Measurements from ENCODE around the gene CCDC197.

CCDC197 gene

GRCh38 chr14:93962701-93963601 lies 34.1 kb upstream of the CCDC197 start:
- DNase-seq = no peak

DNA sequence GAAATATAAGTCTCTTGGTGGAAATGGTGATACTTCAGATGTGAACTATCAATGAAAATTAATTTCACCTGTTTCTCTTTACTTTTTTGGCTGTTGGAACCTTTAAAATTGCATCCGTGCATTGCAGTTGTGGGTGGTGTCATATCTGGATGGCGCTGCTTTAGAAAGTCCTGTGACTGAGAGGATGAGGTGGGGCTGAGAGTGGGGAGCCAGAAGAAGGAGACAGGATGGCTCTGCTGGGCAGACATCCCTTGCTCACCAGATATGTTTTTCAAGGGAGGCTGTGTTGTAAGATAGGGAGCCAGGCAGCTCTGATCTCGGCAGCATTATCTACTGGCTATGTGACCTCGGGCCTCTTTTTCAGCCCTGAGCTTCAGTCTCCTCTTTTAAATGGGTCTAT lies 33.4 kb upstream of the CCDC197 start:
- DNase-seq = no peak

DNA sequence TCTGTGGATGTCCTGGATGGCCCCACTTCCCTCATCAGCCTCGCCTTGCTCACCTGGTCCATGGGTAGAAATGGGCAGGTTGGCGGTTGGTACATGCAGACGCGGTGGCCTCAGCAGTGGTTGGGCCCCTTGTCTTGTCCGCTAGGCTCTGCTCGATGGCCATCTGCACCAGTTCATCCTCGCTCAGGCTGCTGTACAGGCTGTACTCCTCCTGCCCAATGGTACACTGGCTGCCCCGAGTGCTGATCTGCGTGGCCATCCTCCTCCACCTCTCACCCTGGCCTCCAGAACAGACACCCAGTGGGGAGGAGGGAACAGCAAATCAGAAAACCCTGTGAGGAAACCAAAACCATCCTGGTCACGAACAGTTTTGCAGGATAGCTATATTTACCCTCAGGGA lies 32.8 kb upstream of the CCDC197 start:
- DNase-seq = no peak

DNA sequence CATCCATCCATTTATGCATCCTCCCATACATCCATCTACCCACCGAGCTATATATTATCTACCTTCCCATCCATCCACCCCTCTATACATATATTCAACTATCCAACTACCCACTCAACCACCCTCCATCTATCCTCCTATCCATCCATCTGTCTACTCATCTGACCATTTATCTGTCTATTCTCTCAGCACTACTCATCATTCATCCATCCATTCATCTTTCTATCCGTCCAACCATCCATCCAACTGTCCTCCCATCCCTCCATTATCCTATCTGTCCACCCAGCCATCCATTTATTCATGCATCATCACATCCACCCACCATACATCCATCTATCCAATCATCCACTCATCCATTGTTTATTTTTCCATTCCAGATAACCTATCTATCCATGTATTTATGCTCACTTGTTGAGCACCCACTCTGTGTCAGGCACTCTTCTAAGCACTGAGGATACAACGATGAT lies 32.2 kb upstream of the CCDC197 start:
- no peak for DNase-seq

DNA sequence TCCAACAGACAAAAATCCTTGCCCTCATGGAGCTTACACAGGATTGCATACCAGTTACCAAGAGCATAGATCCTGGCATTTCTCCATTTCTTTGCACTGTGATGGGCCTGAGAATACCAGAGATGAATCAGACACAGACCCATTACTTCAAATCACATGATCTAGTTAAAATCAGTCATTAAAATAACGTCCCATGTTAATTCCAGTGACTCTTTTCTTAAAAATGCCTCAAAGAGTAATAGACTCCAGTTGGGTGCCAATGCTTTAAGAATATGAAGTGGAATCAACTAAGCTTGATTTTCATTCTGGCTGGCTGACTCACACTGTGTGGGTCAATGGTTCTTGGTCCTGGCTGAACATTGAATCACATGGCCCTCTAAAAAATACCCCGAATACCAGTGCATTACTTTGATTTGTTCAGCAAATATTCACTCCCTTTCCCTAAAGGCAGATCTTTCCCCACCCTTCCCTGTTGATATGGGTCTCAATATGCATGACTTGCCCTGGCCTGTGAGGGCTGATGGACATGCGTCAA lies 31.7 kb upstream of the CCDC197 start:
- no peak for DNase-seq

GRCh38 chr14:93965946-93966474 lies 31.1 kb upstream of the CCDC197 start:
- no peak for DNase-seq

DNA sequence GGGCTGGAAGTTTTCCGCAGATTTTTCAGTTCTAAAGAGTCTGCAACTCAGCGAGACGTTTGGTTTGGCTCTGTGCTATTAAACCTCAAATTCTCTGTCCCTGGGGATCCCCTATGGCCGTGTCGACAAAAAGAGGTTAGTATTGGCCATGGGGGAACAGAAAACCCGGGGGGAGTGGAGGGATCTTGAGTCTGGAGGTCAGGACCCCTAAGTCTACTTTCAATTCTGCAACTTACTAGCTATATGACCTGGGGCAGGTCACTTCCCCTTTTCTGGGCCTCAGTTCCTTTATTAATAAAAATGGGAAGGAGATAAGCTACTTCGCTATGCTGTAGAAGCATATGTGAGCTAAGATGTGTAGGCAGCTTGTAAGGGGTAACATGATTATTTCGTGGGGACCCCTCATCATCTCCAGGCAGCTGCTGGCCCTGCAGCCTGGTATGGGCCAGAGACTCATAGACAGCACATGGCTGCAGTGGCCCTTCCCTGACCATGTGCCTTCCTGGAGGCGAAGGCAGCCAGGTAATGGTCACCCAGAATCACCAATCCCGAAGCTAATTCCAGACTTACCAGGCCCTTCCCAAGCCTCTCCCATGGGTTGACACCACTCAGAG lies 29.4 kb upstream of the CCDC197 start:
- no peak for DNase-seq

- DNase-seq = peak; percentile 70 to 81
Observed at GRCh38 chr14:93969082-93969828, 27.8 kb upstream of the CCDC197 start.

DNA sequence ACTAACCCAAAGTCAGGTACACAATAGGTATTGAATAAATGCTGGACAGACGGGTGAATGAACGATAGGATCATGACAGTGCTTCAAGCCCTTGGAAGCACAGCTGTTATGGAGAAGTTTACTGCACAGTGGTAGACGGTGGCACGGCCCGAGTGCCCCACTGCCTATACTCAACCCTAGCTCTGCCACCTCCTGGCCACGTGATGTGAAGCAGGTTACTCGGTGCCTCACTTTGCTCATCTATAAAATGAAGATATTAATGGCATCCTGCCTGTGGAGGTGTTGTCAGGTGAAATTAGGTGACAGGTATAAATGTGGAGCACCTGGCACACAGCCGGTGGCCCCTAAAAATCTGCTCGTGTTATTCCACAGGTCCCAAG lies 26.5 kb upstream of the CCDC197 start:
- peak; percentile 84 to 90 for DNase-seq

DNA sequence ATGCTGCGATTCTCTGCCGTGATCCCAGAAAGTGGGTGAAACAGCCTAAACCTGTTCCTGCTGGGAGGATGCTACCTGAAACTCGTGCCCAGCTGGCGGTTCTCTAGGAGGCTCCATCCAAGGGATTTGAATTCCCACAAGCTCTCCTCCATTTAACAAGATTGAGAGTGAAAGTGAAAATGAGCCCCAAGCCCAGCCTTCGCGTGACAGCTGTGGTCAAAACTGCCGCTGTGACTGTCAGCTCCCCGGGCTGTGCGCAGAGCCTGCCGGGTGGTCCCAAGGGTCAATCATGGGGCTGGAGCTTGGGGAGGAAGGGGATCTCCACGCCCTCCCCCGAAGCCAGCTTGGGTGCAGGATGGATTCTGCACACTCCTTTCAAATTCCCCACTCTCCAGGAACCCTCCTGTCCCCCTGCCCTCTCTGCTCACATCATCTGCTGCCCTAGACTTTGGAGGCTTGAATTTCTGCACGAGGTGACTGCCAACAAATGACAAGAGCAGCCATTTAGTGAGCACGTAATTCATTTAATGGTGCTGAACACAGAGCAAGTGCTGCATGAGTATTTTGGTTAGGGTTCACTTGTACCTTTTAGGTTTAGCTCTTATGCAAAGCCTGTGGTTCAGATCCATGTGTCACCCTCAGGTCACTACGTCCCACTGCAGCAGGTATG lies 26.0 kb upstream of the CCDC197 start:
- peak; percentile 94 to 97 for DNase-seq

- DNase-seq = no peak
Observed at GRCh38 chr14:93971635-93972027, 25.5 kb upstream of the CCDC197 start.

- no peak for DNase-seq
Observed at GRCh38 chr14:93972618-93973205, 24.4 kb upstream of the CCDC197 start.

DNA sequence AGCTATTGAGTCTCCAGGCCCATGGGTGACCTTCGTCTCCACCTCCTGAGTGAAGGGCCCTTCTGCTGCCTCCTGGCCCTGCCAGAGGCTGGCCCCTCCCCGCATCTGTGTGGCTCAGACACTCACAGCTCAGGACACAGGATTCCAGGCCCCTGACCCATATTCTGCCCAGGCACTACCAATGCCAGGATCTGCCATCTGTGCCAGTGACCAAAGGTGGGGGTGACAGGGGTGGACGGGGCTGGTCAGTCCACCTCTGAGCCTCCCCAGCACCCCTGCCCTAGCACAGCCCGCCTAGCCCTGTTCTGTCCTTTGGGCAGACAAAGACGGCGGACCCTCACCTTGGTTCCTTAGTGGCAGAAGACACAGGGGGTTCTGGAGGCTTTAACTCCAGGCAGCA lies 23.5 kb upstream of the CCDC197 start:
- peak in 1 of 2 experiments; percentile 47 for DNase-seq

DNA sequence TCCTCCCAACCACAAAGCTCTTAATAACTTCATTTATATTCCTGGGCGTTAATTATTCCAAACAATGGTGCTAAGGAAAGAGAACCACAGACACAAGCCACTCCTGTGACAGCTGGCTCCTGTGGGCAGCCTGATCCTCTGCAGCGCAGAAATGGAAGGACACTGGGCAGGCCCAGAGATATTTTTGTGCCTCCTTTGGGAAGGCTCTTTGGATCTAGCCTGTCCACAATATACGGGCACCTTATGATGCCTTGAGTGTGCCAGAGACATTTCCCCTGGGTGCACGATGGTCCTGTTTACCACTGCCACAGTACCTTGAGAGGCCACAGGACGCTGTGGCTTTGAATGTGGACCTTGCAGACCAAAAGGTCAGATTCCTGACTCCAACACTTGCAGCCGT lies 22.8 kb upstream of the CCDC197 start:
- peak; percentile 67 to 72 for DNase-seq

DNA sequence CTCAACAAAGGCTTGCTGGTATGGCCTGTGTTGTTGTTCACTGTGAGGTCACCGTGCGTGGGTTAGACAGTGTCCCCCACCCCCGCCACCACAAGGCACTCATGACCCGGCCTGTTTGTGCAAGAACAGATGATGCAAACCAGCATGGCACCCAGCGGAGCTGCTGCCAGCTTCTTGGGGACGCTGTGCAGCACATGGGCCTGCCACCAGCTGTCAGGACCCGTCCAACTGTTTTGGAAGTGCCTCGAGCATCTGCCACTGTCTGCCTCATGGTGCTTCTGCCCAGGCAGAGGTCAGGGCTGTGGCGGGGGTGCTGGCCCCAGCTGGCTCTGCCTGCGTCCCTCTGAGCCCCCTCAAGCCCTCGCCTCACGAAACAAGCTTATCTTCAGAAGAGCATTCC lies 22.3 kb upstream of the CCDC197 start:
- DNase-seq = peak; percentile 97 to 99

DNA sequence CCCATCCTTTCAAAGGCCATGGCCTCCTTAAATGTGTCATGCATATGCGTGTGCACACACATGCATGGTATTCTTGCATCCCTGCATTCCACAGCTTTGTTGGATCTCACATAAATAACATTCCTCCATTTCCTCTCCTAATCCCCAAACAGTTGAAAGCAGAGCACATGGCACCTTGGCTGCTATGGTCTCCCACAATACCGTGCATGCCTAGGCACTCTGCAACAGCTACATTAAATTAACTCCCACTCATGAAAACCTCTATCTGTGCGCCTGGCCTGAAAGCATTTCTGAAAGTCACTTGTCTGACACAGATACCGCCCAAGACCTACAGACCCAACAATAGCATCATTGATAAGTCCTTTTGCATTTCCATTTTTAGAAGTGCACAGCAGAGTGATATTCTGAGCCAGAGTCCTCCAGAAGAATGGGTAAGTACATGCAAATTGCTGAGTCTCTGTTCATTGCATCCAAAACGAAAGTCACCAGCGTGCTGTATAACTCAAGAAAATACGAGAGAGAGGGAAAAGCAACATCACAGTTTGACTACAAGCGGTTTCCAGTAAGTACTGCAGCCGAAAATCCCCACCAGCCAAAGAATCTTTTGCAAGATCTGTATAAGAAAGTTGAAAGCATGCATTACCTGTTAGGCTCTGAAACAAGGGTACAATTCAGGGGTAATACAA lies 21.2 kb upstream of the CCDC197 start:
- no peak for DNase-seq

DNA sequence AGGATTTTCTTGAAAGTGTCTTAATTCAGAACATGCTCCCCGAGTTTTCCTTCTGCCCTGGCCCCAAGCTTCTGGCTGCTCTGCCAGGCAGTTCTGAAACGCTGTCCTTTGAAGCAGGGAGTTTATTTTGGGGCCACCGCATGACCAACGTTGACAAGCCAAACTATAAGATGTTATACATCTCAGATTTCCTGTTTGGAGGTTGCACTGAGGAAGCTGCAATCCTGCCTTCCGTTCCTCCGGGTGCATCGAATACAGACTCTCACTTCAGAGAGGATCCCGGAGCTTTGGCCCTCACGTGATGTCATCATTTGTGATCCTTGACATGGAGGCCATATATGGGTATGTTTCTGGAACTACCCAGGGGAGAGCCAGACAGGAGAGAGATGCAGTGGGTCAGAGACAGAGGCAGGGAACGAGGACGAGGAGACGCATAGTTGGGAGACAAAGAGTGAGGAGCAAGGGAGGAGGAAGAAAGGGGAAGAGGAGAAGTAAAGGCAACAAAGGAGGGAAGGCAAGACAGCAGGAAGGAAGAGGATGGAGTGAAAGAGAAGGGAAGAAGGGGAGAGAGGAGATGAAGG lies 20.5 kb upstream of the CCDC197 start, which contains the start of gene ASB2:
Gene ASB2, minus strand, starts transcription at position 94 of the 581 bp plus-strand sequence. CDS start 12,031 bp downstream, outside the sequence.
- DNase-seq = no peak

- no peak for DNase-seq
Observed at GRCh38 chr14:93977171-93977570, 19.9 kb upstream of the CCDC197 start.

- no peak for DNase-seq
Observed at GRCh38 chr14:93977790-93978581, 19.1 kb upstream of the CCDC197 start.

DNA sequence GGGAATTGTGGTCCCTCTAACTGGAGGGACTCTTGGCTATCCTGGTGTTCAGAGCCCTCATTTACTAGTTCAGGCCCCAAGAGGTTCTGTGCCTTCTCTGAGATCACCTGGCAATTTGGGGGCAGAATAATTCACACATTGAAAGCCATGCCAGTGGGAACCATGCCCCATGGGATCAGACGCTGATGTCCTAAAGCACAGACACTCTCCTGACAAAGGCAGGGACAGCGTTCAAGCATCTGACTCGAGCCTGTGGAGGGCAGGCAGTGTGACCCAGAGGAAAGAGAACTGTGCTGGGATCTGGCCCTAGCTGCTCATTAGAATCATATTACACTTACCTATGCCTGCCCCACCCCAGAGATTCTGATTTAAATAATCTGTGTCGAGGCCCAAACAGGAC lies 18.4 kb upstream of the CCDC197 start:
- DNase-seq = no peak
